COLO829 (cell line): ENCODE data around the gene BPHL.
"Not testable (repeated sequence)": the region's sequence is repeated elsewhere in the genome, so short reads cannot be mapped to it uniquely, and the experiment has no call there.

Experiments used
- DNase-seq: peaks from one replicate; pipeline ENCODE4 v3.0.0; 2012; ENCODE audit warnings: low spot score

The BPHL gene

DNA sequence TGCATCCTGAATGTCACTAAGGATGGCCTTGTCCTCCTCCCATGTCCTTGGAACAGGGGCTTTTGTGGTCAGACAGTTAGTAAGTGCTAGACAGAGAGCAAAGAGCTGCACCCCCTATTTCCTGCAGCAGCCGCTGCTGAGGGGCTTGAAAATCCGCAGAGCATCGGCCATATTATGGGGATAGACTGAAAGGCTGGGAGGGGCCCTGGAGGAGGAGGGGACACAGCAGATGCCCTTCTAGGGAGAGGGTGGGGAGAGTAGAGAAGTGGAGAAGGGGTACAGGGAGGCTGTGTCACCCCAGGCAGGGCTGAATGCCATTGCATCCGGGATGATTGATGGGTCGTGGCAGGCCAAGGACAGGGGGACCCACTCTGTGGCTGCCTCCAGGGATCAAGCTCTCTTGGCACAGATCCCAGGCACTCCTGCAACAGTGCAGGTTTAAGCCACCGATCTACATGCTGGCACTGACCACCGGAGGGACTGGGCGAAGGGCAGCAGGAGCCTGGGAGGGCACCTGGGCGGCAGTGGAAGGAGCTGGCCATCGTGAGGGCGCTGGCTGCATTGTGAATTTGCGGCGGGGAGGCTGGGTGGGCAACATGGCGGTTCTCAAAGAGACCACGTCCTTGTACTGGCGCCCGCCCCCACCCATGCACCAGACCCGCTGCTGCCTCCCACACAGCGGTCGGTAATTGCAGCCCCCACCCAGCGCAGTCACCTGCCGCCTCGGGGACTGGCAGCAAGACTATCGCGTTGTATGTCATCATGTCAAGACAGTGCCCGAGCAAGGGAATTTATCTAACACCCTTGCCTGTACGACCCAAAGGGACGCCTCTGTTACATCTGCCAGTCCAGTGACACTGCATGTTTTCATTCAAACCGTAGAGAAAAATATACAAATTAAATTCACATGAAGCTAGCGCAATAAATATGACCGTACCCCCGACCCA is 37.9 kb downstream of the BPHL start:
- not testable (repeated sequence) for DNase-seq

DNA sequence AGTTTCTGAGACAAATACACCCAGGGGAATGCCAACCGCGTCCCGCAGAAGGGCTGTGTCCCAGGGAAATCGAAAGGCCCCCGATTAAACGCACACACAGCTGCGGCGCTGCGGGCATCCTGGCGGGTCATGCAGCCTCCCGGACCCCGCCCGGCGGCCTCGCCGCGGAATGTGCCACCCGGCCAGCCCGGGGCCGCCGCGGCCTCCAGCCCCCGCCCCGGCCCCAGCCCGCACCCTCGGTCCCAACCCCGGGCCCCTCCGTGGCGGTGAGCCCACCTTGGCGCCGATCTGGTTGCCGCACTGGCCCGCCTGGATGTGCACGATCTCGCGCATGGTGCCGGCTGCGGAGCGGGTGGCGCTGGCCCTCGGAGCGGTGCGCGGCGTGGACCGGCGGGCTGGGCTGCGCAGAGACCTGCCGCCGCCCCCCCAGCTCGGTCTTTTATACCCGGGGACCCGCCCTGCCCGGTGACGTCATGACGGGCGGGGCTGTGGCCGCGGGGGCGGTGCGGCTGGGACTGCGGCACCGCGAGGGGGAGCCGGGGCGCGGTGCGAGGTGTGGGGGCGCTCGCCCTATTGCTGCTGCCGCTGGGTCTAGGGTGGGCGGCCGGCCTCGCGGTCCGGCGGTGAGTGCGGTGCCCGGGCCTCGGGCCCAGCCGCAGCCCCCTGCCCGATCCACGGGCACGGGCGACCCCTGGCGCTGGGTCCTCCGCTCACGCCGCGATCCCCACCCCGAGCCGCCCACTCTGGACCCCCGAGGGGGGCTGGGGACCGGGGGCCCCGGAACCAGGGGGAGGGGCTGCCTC is 38.8 kb downstream of the BPHL start, which contains the start of gene TUBB2A:
Gene TUBB2A (minus strand): TSS at position 414 of the 803 bp plus-strand sequence. CDS start 81 bp downstream, at position 333.
- DNase-seq = peak; percentile 85

DNA sequence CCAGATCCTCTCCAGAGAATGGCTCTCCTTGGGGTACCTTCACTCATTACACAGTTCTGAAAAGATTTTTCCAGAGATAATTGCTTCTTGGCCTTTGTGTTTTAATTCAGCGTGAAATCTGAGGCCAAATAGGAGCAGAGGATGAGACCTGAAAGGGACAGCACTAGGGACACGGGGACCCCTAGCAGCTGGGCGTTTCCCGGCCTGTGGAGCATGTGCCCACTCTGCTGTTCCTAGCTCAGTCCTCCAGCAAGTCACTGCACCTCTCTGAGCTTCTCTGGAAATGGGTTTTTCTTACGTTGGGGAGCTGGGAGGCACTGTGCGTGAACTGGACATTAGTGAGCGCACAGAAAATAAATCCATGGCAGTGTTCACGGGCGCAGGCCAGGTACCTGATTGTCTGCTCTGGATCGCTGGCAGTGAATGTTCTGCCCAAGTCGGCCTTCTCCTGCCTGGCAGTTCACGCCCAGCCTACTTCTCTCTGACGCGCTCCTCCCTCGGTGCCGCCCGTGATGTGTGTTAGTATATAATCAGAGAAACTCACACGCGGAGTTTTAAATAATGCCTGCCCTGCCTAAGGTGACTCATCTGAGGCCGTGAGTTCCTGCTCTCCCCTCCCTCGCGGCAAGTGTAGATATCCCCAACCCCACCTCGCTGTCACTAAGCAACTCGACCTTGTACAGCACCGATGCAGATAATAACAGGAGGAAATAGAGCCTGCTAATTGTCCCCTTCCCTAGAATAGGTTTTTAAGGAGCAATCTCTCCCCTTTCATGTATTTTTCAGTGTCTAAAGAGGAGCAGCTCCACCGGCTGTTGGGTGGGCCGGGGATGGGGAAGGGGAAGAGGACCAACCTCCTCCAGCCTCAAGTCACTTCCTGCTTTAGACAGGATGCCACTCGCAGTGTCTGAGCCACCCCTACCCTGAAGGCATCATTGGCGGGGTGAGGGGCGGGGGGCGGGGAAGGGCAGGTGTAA is 41.6 kb downstream of the BPHL start:
- DNase-seq = no peak

DNA sequence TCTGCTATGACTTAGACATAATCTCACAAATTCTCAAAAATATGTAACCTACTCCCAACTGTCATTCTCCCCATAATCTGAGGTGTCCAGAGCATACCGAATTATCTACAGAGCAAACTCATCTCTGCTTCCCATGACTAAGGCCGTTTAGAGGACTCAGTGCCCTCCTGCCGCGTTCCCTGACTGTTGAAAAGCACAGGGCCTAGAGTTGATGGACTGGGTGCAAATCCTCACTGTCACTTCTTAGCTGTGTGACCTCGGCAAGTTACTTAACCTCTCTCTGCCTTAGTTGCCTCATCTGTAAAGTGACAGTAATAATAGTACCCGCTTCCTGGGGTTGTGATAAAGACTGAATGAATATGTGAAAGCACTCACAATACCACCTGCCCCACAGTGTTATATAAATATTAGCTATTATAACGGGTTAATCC is 43.6 kb downstream of the BPHL start:
- DNase-seq = no peak

DNA sequence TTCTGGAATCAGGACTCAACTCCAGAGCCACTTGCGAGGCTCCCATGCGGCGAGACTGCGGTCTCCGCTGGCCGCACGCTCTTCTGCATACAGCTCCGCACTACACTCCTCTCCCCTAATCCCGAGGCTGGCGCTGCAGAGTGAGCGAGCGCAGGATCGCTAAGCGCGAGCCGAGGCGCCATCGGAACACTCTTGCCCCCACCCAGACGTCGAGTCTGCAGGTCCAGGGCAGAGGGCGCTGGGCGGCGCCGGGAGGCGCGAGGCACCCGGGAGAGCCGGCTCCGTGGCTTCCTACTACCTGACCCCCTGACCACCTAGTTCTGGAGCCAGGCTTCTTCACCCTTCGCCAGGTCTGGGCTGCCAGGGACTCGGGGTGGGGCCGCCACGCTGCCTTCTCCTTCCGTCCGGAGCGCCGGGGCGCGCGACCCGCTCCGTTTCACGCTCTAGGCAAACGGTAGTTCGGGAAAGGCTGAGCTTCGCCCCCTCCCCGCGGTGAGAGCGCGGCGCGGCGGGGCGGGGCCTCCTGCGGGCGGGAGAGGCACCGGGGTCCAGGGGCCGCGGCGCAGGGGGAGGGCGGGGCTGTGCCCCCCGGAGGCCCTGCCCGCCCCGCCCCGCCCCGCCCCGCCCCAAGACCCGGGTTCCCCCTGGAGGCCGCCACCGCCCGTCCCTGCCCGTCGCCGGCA is 44.2 kb downstream of the BPHL start:
- DNase-seq = no peak

DNA sequence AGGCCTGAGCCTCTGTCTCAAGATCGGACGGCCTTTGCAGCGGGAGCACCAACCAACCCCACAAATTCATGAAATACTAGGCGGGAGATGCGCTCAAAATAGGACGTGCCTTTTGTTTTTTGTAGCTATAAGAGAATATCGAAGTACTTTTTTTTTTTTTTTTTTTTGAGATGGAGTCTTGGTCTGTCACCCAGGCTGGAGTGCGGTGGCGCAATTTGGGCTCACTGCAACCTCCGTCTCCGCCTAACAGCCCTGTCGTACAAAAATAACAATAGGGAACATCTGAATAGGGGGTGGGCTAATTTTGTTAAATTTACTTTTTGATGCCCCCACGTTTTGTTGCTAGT is 44.7 kb downstream of the BPHL start:
- DNase-seq = no peak

DNA sequence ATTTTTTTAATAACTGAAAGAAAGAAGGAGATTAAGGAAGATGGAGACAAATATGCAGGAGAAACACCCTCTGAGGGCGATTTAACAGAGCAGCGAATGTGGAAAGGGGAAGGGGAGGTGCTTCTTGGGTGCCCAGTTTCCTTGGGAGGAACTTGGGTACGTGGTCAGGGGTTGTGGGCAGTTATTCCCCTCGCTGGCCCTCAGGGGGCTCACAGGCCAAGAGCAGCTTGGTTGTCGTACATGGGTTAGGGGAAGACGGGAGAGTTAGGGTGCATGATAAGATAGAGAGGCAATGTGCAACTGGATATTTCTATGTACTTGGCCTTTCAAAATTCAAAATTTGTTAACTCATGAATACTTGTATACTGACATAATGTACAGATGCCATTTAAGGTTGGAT is 45.9 kb downstream of the BPHL start:
- no peak for DNase-seq

DNA sequence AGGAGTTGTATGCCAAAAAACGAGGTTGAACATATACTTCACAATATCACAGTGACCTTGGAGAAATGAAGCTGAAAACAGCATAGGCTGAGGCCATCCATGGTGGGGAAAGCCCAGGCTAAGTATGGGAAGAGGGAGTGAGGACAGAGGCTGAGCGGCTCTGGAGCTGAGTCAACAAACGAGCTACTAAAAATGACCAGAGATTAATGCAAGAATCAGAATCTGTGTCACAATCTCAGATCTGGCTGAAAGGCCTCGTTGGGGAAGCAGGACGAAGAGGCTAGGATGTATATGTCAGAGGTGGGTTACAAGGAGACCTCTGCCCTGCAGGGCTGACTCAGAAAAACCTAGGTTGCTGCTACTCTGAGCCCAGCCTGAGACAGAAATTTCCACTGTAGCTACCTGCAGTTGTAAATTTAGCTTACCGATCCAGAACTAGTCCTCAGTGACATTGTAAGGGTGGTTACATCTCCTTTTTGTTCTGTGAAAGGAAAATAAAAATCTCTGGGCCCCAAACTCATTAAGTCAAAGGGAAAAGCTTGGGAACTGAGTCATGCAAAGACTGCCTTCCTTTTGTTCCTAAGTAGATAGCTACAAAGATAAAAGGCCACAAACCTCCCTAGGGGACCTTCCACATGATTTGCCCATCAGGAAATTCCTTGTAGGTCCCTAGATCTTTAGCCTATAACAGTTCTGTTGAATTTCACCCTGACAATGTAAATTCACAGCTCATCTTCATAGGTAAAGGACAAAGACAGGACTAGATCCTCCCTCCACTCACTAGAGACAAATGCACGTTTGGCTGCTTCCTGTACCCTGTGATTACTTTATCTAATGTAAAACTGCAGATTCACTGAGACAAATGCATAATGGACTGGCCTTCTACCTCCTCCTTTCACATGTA is 47.4 kb downstream of the BPHL start:
- DNase-seq = peak; percentile 74

DNA sequence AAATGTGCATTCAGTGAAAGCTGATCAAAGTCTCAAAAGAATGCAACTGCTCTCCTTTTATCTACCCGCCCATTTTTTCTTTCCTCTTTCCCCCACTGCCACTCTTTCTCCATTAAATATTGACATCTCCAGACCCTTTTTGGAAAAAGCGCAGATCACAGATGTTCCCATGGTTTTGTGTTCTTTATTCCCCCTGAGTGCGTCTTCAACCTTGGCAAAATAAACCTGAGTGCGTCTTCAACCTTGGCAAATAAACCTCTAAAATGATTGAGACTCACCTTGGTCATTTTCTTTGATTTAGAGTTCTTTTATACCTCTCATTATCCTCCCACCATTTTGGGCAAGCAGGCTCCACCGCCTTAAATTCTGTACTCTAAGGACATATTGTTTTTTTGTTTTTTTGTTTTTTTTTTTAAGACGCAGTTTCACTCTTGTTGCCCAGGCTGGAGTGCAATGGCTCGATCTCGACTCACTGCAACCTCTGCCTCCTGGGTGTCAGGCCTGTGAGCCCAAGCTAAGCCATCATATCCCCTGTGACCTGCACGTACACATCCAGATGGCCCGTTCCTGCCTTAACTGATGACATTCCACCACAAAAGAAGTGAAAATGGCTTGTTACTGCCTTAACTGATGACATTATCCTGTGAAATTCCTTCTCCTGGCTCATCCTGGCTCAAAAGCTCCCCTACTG is 48.2 kb downstream of the BPHL start:
- not testable (repeated sequence) for DNase-seq

DNA sequence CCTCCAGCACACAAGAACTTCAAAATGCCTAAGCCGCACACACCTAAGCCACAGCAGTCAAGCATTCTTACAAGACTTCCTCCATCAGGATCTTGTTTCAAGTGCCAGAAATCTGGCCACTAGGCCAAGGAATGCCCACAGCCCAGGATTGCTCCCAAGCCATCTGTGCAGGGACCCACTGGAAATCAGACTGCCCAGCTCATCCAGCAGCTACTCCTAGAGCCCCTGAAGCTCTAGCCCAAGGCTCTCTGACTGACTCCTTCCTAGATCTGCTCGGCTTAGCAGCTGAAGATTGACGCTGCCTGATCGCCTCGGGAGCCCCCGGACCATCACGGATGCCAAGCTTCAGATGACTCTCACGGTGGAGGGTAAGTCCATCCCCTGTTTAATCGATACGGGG is 49.5 kb downstream of the BPHL start:
- not testable (repeated sequence) for DNase-seq

DNA sequence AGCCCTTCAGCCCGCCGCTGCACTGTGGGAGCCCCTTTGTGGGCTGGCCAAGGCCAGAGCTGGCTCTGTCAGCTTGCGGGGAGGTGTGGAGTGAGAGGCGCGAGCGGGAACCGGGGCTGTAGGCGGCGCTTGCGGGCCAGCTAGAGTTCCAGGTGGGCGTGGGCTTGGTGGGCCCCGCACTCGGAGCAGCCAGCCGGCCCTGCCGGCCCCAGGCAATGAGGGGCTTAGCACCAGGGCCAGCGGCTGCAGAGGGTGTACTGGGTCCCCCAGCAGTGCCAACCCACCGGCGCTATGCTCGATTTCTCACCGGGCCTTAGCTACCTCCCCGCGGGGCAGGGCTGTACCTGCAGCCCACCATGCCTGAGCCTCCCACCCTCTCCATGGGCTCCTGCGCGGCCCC is 52.2 kb downstream of the BPHL start:
- DNase-seq = not testable (repeated sequence)

DNA sequence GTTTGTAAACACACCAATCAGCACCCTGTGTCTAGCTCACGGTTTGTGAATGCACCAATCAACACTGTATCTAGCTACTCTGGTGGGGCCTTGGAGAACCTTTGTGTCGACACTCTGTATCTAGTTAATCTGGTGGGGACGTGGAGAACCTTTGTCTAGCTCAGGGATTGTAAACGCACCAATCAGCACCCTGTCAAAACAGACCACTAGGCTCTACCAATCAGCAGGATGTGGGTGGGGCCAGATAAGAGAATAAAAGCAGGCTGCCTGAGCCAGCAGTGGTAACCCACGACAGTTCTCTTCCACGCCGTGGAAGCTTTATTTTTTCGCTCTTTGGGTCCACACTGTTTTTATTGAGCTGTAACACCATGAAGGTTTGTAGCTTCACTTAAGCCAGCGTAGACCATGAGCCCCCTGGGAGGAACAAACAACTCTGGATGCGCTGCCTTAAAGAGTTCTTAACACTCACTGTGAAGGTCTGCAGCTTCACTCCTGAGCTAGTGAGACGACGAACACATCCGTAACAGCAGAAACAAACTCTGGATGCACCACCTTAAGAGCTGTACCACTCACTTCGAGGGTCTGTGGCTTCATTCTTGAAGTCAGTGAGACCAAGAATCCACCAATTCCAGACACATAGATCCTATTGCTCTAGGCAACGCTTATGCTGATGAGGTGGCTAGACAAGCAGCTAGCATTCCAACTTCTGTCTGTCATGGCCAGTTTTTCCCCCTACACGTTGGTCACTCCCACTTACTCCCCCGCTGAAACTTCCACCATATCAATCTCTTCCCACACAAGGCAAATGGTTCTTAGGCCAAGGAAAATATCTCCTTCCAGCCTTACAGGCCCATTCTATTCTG is 53.0 kb downstream of the BPHL start:
- not testable (repeated sequence) for DNase-seq

DNA sequence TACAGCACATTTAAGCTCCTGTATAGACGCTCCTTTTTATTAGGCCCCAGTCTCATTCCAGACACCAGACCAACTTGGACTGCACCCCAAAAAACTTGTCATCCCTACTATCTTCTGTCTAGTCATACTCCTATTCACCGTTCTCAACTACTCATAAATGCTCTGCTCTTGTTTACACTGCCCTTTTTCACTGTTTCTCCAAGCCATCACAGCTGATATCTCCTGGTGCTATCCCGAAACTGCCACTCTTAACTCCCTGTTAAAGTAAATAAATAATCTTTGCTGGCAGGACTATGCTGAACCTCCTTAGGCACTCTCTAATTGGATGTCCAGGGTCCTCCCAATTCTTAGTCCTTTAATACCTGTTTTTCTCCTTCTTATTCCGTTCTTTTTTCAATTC is 54.3 kb downstream of the BPHL start:
- not testable (repeated sequence) for DNase-seq

DNA sequence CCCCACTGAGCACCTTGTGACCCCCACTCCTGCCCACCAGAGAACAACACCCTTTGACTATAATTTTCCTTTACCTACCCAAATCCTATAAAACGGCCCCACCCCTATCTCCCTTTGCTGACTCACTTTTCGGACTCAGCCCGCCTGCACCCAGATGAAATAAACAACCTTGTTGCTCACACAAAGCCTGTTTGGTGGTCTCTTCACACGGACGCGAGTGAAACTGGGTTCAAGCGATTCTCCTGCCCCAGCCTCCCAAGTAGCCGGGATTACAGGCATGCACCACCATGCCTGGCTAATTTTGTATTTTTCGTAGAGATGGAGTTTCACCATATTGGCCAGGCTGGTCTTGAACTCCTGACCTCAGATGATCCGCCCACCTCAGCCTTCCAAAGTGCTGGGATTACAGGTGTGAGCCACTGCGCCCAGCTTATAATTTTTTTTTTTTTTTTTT is 55.2 kb downstream of the BPHL start:
- not testable (repeated sequence) for DNase-seq

DNA sequence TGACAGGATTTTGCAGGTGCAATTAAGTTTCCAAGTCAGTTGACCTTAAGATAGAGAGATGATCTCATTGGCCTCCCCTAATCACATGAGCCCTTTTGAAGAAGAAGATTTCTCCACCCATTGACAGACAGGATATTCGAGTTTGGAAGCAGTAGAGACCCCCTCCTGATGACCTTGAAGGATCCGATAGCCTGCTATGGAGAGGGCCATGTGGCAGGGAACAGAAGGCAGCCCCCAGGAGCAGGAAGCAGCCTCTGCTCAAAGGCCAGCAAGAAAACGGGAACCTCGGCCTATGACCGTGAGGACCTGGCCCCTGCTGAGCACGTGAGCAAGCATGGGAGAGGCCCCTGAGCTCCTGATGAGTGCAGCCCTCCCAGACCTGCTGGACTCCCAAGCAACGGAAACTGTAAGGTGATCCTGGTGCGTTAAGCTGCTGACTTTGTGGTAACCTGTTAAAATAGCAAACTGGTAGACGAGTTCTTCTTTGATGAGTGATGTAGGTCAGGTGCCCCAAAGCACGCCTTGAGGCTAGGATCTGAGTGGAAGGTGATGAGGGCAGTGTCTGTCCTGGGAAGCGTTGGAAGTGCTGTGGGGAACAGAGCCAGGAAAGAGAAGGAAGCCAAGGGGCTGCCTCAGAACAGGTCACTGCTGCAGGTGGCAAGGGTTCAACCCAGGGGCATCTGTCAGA is 57.3 kb downstream of the BPHL start:
- DNase-seq = no peak

DNA sequence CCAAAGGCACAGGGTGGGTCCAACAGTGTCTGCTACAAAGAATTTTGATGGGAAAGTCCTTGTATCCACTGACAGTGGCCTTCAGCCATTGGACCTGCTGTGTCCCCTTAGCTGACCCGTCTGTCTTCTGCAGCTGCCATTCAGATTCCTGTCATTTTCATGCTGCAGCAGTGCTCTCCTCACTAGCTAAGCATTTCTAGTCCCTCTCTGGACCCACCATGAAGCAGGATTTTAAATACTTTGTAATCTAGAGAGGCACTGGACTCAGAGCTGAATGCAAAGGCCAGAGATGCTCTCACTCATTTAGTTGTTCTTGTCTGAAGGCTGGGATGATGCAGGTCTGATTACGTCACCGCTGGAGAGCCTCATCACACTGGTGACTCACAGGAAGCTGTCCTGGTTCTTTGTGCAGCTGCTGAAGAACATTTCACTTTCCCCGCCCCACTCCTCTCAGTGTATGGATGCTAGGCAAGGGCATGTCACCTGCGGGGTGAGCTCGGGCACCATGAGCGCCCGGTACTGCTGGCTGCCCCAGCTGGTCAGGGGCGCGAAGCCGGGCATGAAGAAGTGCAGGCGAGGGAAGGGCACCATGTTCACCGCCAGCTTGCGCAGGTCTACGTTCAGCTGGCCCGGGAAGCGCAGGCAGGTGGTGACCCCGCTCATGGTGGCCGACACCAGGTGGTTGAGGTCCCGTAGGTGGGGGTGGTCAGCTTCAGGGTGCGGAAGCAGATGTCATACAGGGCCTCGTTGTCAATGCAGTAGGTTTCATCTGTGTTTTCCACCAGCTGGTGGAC is 58.2 kb downstream of the BPHL start:
- DNase-seq = peak; percentile 86

DNA sequence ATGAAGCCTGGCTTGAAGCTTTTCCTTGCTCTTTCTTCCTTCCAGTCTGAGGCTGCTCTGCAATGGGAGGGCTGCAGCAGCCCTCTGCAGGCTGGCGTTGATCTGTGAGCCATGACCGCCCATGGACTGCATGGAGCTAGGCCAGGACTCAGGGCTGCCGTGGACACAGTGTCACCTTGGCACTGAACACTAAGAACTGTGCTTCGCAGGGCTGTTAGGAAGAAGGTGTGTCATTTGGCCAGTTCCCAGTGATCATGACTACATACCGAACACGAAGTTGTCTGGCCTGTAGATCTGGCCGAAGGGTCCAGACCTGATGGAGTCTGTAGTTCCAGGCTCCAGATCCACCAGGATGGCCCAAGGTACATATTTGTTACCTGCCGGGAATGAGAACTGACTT is 60.2 kb downstream of the BPHL start:
- DNase-seq = not testable (repeated sequence)
